GM12875 (cell line): Measurements from ENCODE around the gene SMAD9.
A peak's percentile ranks its signal among the peaks of the same experiment; 100 is the strongest.

Source experiments
- H3K4me3 ChIP-seq: one replicate; pipeline ENCODE4 v1.5.1; 2011; ENCODE audit warnings: low read depth, low read length, control low read depth
- TF ChIP-seq, protein P1 (sequence below): IDR thresholded peaks from 2 replicates; pipeline ENCODE4 v1.5.1; 2011; ENCODE audit warnings: low read depth, mild to moderate bottlenecking, control low read depth, inconsistent platforms, low read length, moderate library complexity, borderline replicate concordance; ENCODE audit not compliant: insufficient read depth

Gene SMAD9

DNA sequence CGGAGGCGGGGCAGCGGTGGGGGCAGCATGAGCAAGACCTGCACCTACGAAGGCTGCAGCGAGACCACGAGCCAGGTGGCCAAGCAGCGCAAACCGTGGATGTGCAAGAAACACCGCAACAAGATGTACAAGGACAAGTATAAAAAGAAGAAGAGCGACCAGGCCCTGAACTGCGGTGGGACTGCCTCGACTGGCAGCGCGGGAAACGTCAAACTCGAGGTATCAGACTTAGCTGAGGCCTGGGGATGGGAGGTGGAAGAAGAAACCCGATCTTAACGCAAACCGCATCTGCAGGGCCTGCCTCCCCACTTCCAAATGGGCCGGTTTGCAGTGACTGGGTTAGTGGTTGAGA lies 100.3 kb downstream of the SMAD9 start:
- TF ChIP-seq, protein P1, sequence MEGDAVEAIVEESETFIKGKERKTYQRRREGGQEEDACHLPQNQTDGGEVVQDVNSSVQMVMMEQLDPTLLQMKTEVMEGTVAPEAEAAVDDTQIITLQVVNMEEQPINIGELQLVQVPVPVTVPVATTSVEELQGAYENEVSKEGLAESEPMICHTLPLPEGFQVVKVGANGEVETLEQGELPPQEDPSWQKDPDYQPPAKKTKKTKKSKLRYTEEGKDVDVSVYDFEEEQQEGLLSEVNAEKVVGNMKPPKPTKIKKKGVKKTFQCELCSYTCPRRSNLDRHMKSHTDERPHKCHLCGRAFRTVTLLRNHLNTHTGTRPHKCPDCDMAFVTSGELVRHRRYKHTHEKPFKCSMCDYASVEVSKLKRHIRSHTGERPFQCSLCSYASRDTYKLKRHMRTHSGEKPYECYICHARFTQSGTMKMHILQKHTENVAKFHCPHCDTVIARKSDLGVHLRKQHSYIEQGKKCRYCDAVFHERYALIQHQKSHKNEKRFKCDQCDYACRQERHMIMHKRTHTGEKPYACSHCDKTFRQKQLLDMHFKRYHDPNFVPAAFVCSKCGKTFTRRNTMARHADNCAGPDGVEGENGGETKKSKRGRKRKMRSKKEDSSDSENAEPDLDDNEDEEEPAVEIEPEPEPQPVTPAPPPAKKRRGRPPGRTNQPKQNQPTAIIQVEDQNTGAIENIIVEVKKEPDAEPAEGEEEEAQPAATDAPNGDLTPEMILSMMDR: no peak
- H3K4me3 ChIP-seq: peak overlapping the region; percentile 79

DNA sequence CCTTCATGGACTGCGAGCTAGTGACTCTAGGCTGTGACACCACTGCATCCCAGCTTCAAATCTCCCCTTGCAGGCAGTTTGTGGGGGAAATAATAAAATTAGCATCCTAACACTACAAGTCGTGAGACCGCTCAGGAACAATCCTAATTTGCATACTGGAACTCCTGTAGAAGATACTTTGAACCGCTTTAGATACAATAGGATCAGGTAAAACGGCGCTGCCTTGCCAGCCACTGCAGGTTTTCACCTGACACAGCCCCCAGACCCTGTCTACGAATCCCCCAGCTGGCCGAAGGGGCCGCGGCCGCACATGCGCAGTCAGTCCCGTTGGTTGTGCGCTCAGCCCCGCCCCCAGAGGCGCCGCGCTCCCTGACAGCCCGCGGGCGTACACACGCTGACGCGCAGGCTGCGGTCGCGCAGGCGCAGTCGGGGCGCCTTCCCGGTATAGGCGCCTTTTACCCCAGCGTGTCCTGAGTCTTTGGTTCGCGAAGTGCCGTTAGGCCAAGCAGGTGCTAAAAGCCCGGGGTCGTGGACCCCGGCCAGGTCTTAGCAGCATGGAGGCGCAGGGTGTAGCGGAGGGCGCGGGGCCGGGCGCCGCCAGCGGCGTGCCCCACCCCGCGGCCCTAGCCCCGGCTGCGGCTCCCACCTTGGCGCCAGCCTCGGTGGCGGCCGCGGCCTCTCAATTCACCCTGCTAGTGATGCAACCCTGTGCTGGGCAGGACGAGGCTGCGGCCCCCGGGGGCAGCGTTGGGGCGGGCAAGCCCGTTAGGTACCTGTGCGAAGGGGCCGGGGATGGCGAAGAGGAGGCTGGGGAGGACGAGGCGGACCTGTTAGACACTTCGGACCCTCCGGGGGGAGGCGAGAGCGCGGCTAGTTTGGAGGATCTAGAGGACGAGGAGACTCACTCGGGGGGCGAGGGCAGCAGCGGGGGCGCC lies 101.0 kb downstream of the SMAD9 start, which contains the start of gene RFXAP:
TSS of gene RFXAP (plus strand) at position 419 of the 935 bp plus-strand sequence. CDS start at position 555, 136 bp downstream.
- H3K4me3 ChIP-seq: peak within 1 kb of the TSS; percentile 79
- TF ChIP-seq, protein P1: peak; percentile 18; the same call in 1 of the 2 replicates

DNA sequence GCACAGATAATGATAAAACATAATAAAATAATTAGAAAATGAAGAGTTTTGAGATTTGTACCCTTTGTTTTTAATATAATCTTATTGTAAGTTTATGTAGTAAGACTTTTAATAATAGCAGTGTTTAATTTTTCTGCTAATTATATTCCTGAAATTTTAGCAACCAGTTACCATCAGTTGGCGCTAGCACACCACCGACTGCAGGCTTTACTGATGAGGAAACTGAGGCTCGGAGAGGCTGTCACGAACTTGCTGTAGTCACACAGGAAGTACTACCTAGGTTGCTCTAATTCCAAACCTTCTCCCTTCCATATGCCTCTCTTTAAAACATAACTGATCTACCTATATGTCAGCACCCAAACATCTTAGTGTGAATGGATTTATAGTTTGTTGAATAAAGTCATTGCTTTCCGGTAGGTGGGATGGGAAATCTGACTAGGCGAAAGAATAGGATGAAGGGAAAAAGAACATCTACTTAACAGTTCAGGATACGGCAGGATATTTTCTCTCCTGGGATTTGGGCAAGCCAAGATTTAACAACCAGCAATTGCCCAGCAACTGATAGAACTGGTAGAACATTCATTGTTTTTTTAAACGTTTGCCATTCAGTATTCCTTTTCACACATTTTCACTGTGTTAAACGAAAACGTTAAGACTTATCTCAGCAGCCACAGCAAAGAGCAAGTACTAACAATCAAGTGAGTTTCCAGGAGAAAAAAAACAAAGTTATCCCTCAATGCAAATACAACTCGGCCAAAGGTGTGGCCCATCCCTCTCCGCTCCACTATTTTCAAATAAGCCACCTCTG lies 101.8 kb downstream of the SMAD9 start:
- TF ChIP-seq, protein P1: no peak
- H3K4me3 ChIP-seq: peak overlapping the region; percentile 79

DNA sequence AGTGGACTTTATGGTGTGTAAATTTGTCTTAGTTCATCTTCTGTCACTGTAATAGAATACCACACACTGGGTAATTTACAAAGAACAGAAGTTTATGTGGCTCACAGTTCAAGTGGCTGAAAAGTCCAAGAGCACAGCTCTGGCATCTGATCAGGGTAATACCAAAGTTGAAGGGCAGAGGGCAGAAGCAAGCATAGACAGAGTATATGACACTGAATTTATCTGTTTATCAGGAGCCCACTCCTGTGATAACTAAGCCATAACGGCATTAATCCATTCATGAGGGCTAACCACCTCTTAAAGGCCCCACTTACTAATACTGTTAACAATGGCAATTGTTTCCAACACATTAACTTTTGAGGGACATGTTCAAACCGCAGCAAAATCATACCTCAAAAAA lies 105.0 kb downstream of the SMAD9 start:
- no peak overlapping the region for H3K4me3 ChIP-seq
- TF ChIP-seq, protein P1: peak; percentile 42; the same call in 1 of the 2 replicates

DNA sequence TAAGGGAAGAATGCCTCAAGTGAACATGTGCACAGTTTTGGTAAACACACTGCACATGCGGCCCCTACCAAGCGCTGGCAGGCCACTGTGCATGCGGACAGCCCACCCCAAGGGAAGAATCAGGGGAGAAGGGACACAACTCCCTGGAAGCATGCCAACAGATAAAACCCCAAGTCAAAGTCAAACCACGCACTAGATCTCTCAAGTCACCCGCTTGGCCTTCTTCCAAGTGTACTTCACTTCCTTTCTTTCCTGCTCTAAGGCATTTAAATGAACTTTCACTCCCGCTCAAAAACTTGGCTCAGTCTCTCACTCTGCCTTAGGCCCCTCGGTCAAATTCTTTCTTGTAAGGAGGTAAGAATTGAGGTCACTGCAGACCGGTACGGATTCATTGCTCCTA lies 105.6 kb downstream of the SMAD9 start:
- no peak overlapping the region for H3K4me3 ChIP-seq
- TF ChIP-seq, protein P1: no peak

DNA sequence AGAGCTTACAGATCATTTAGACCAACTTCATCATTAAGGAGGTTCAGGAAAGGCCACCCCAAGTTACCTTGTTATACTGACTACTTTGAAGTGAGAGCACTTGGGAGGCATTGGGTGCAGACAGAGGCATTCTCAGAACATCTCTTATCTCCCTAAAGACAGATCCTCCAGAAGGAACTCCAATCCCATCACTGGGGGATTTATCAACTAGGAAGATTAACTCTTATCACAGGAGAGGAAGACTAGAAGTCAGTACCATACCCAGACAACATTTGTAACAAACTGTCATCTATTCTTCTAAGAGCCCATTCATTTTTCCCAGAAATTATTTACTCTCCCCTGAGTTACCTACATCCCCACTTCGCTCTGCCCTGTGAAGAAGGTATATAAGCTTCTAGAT lies 106.8 kb downstream of the SMAD9 start:
- TF ChIP-seq, protein P1: no peak
- no peak overlapping the region for H3K4me3 ChIP-seq
